ENCODE results near the gene RNF149.
"Not testable (repeated sequence)": the region's sequence is repeated elsewhere in the genome, so short reads cannot be mapped to it uniquely, and the experiment has no call there.

Gene RNF149

DNA sequence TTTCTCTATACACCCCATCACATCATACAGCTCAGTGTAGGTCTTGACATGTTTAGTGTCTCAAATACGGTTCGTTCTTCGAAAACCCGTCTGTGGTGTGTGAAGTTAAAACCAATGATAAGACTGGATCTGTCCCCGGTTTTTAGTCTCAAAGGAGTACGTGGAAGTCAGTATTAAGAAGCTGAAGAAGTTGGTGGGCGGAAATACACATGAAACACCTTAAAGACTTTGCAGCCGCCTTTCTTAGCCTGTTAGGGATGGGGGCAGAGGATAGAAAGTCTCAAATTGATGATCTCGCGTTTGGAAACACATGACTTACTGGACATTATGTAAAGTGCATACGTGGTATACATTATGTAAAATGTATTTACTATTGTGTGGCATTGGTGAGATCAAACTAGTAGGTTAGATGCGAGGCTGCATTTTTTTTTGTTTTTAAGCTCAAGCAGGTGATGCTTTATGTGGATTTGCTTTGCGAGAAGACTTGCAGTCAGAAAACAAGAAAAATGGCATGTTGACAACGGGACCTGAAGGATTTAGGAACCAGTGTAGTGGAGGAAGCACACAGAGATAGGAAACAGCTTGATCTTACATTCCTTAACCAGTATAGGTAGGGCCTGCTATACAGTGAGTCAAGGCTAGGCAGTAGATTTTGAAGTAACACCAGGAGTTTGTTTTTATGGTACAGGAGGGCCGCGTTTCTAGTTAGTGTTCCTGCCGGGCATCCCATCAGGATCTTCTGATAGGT, 54.6 kb downstream of the RNF149 start:
- DNase-seq: no peak

DNA sequence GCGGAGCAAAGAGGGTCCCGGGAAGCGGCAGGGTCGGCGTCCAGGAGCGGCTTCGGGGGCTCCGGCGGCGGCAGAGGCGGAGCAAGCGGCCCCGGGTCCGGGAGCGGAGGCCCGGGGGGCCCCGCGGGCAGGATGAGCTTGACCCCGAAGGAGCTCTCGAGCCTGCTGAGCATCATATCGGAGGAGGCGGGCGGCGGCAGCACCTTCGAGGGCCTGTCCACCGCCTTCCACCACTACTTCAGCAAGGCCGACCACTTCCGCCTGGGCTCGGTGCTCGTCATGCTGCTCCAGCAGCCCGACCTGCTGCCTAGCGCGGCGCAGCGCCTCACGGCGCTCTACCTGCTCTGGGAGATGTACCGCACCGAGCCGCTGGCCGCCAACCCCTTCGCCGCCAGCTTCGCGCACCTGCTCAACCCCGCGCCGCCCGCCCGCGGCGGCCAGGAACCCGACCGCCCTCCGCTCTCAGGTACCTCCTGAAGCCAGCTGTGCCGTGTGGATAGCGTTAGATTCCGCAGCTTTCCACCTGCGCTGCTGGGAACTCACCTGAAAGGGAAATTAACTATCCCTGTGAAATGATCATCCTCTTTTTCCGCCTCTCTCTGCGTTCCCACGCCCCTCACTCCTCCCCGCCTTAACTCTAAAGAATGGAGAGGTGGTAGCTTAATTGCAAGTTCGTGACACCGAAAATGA, 55.3 kb downstream of the RNF149 start:
- DNase-seq: peak; percentile 68

DNA sequence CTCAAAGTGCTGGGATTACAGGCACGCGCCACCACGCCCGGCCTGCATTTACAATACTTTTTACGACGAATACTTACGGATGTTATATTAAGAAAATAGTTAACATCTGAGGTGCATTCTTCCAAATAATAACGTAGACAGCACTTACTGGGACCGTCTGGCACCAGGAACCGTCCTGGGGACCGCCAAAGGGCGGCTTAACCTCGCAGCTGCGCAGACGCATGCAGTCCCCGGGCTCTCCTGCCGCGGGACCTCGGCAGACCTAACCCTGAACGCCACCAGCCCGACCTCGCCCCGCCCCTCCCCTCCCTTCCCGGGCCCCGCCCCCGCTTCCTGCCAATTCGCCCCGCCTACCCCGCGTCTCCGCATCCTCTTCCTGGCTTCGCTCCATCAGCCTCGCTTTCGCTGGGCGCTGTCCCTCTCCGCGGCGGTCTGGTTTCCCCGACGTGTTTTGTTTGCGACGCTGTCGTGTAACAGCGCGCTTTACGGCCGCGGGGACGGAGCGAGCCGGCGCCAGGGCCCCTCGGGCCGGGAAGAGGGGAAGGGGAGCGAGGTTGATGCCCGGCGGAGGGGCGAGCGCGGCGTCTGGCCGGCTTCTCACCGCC, 56.0 kb downstream of the RNF149 start, which contains the start of gene CNOT11:
Gene CNOT11 (plus strand): TSS at position 479 of the 605 bp plus-strand sequence. CDS start 79 bp downstream, at position 558.
- peak; percentile 95 for DNase-seq

DNA sequence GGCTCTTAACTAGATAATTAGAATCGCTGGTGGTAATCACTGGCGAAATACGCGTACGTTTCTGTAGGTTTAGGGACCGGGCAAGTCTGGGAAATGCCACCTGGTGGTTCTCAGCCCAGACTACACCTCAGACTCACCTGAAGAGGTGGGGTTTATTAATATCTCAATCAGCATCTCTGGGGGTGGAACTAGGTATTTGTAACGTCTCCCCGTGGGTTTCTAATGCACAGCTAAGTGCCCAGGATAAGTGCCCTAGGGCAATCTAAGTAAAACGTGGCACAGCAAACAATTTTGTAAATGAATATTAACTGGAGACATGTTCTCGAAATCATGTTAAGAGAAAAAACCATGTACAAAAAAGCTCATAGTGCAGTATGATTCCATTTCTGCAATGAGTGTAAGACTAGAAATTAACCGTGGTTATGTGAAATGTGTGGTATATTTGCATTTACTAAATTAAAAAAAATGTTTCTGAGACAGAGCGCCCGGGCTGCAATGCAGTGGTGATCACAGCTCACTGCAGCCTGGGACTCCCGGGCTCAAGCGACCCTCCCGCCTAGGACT, 56.6 kb downstream of the RNF149 start:
- no peak for DNase-seq

DNA sequence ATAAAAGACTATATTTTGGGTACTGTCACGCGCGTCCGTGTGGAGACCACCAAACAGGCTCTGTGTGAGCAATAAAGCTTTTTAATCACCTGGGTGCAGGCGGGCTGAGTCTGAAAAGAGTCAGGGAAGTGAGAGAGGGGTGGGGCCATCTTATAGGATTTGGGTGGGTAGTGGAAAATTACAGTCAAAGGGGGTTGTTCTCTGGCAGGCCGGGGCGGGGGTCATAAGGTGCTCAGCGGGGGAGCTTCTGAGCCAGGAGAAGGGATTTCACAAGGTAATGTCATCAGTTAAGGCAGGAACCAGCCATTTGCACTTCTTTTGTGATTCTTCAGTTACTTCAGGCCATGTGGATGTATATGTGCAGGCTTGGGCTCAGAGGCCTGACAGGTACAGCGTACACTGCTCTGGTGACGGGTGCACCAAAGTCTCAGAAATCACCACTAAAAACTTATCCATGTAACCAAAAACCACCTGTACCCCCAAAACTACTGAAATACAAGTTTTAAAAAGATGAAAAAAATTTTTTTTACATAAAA, 57.2 kb downstream of the RNF149 start:
- DNase-seq: not testable (repeated sequence)

DNA sequence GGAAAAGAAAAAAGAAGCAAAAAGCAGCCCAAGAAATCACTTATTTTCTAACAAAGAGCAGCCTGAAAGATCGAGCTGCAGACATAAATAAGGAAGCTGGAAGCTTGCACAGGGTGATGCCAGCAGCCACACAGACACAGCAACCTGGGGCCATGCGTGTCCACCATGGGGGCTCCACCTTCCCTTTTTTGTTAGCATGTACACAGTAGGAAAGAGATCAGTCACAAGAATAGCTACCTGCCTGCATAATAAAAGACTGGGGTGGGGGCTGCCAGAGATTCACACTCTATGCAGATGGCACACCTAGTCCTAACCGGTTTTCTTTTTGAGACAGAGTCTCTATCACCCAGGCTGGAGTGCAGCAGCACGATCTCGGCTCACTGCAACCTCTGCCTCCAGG, 58.7 kb downstream of the RNF149 start:
- no peak for DNase-seq

DNA sequence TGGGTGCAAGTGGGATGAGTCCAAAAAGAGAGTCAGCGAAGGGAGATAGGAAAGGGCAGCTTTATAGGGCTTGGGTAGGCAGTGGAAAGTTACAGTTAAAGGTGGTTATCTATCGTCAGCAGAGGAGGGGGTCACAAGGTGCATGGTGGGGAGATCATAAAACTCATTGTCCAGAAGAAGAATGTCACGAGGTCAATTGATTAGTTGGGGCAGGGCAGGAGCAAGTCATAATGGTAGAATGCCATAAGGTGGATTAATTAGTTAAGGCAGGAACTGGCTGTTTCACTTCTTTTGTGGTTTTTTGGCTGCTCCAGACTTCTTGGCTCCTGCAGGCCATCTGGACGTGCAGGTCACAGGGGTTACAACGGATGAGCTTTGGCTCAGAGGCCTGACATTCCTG, 59.7 kb downstream of the RNF149 start:
- DNase-seq: not testable (repeated sequence)

DNA sequence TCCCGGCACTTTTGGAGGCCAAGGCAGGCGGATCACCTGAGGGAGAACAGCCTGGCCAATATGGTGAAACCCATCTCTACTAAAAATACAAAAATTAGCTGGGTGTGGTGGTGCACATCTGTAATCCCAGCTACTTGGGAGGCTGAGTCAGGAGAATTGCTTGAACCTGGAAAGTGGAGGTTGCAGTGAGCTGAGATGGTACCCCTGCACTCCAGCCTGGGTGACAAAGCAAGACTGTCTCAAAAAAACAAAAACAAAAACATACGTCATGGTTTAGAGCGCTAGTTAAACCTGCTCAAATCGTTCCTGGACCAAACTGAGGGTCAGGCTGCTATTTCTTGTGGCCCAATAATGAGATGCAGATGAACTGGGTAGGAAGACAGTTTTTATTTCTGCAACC, 63.0 kb downstream of the RNF149 start:
- DNase-seq: not testable (repeated sequence)

DNA sequence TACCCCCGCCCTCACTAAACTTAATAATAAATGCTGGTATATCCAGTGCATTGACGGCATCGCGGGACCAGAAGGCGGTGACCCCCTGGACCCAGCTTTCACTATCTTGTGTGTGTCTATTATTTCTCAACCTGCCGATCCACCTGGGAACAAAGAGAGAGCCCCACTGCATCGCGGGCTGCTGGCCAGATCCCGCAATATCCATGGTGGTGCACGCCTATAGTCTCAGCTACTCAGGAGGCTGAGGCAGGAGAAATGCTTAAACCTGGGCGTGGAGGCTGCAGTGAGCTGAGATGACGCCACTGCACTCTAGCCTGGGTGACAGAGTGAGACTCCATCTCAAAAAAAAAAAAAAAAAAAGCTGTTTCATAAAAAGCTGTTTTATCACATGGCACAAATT, 63.6 kb downstream of the RNF149 start:
- DNase-seq: not testable (repeated sequence)

DNA sequence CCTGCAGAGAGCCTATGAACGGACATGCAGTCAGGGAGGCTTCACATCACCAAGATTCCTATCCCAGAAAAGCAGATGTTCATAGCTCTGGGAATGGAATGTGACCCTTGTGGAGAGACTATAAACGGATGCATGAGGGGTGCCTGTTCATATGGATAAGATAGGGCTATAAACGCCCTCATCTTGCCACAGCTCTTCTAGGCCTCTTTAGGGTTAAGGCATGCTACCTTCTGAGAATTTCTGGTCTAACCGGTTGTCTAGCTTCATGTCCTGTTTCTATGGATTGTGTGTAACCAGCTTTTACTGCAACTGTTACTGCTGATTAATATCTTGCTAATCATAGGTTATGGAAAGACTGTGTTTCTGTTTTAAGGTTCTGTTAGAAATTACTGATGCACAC, 64.1 kb downstream of the RNF149 start:
- not testable (repeated sequence) for DNase-seq

DNA sequence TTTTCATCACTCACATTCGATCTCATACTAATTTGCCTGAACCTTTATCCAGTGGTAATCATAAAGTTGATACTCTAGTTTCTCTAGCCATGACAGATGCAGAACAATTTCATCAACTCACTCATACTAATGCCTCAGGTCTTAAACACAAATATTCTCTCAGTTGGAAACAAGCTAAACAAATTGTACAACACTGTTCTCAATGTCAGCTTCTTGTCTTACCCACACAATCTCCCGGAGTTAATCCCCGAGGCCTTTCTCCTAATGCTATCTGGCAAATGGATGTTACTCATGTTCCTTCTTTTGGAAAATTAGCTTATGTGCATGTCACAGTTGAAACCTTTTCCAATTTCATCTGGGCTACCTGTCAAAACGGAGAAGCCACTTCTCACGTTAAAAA, 67.3 kb downstream of the RNF149 start:
- DNase-seq: no peak

DNA sequence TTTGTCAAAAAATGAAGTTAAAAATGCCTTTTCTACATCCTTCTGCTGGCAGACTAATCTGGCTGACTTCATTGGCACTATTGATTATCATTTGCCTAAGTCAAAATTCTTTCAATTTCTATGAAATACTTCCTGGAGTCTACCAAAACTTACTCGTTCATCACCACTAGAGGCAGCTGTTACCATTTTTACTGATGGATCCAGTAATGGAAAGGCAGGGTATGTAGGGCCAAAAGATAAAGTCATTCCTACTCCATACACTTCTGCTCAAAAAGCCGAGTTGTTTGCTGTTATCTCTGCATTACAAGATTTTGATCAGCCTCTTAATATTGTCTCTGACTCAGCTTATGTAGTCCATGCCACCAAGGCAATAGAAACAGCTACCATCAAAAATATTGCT, 67.8 kb downstream of the RNF149 start:
- not testable (repeated sequence) for DNase-seq

DNA sequence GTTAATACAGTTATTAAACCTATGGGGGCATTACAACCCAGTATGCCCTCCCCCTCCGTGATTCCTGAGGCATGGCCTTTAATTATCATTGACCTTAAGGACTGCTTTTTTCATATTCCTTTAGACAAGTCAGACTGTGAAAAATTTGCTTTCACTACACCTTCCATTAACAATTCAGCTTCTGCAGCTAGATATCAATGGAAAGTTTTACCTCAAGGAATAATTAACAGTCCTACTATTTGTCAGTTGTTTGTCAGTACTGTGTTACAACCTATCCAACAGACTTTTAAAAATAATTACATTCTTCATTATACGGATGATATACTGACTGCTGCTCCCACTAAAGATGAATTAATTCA, 68.8 kb downstream of the RNF149 start:
- not testable (repeated sequence) for DNase-seq

DNA sequence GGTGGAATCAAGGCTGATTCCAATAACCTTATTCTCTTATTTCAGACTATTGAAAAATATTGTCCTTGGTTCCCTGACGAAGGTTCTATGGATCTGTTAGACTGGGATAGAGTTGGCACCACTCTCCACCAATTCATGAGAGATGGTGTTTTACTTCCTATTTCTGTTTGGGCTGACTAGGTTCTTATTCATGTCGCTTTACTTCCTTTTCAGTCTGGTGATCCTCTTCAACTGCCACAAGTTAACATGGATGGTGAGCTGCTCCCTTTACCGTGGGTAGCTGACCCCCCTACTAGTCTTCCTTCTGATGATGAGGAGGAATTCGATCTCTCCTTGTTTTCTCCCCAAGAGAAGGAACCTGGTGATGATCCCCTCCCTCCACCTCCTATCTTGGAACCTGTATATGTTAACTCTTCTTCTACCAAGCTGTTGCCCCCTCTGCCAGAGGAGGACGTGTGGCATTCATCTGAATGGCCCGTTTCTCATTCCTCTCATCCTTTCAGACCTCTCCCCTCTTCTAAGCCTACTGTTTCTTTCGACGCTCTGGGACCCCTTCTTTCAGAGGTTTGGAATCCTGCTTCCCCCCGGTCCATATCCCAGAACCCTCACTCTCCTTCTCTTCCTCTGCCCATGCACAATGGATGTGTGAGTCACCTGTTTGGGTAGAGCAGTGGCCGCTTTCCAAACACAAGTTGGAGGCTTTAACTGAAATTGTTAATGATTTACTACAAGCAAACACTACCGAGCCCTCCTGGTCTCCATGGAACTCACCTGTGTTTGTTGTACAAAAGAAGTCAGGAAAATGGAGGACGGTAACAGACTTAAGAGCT, 69.4 kb downstream of the RNF149 start:
- DNase-seq: no peak

DNA sequence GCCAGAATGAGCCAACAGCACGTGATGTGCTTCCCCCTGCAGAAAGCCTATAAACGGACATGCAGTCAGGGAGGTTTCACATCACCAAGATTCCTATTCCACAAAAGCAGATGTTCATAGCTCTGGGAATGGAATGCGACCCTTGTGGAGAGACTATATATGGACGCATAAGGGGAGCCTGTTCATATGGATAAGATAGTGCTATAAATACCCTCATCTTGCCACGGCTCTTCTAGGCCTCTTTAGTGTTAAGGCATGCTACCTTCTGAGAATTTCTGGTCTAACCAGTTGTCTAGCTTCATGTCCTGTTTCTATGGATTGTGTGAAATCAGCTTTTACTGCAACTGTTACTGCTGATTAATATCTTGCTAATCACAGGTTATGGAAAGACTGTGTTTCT, 70.6 kb downstream of the RNF149 start:
- not testable (repeated sequence) for DNase-seq

DNA sequence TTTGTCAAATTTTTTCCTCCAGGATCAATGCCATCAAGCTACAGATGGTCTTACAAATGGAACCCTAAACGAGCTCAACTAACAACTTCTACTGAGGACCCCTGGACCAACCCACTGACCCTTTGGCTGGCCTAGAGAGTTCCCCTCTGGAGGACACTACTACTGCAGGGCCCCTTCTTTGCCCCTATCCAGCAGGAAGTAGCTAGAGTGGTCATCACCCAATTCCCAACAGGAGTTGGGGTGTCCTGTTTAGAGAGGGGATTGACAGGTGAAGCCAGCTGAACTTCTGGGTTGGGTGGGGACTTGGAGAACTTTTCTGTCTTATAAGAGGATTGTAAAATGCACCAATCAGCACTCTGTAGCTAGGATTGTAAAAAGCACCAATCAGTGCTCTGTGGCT, 72.5 kb downstream of the RNF149 start:
- not testable (repeated sequence) for DNase-seq

DNA sequence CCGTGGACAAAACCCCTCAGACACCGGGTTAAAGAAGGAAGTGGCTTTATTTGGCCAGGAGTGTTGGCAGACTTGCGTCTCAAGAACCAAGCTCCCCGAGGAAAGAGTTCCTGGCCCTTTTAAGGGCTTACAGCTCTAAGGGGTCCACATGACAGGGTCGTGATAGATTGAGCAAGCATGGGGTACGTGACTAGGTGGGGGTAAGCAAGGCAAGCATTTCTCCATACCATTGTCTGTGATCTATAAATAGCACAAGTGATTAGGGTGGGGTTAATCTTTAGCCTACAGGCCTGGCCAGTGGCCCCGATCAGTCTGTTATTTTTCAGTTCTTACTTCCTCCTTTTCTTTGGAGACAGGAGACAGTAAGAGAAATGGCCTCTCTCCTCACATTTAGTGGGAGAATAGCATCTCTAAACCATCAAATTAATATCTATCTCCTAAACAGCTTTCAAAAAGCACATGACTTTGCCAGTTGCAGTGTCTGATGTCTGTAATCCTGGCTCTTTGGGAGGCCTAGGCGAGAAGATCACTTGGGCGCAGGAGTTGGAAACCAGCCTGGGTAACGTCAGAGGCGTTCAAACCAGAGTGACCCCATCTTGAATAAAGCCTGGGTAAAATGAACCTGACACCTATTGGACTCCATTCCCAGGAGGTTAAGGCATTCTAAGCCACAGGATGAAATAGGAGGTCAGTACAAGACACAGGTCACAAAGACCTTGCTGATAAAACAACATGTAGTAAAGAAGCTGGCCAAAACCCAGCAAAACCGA, 74.1 kb downstream of the RNF149 start:
- no peak for DNase-seq

DNA sequence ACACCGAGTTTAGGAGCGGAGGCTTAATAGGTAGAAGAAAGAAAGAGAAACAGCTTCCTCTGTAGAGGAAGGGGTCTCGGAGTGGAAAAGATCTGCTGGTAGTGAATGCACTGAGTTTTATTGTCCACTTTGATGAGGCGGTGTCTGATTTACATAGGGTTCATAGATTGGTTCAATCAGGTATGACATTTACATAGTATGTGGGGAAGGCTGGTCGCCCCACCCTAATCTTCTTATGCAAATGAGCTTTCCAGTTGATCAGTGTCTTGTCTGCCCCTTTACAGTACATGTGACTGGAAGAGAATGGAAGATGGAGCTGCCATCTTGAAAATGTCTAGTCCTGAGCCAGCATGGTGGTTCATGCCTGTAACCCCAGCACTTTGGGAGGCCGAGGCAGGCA, 75.7 kb downstream of the RNF149 start:
- no peak for DNase-seq

DNA sequence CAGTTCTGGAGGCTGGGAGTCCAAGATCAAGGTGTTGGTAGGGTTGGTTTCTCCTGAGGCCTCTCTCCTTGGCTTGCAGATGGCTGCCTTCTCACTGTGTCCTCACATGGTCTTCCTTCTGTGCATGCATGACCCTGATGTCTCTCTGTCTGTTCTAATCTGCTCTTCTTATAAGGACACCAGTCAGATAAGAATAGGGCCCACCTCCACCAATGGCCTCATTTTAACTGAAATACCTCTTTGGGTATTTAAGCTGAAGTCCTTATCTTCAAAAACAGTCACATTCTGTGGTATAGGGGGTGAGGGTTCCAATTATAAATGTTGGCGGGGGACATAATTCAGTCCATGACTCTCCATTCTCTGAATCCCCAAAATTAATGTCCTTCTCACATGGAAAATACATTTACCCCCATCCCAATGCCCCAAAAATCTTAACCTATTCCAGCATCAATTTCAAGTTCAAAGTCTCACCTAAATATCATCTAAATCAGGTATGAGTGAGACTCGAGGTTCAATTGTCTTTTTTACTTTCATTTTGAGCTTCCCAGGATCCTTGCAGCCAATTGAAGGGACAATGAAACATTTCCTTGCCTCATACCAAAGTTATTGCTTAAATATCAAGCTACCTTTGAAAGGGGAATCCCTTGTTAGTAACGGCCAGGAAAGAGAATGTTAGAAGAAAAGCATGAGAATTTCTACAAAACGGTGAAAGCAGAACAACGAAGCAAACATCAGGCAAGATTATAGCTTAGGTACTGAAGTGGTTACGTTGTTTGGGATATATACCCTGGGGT, 76.4 kb downstream of the RNF149 start:
- DNase-seq: no peak

DNA sequence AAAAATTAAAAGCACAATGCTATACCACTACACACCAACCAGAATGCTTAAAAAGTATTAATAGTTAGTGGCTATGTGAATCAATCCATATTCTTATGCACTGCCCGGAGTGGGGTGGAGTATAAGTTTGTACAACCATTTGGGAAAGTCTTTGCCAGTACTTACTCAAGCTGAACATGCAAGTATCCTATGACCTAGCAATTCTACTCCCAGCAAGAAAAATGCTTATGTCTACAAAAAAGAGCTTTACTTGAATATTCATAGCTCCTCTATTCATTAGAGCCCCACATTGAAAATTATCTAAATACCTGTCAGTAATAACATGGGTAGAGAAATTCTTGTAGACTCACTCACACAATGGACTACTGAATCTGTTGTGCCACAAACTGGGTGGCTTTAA, 77.3 kb downstream of the RNF149 start:
- no peak for DNase-seq

DNA sequence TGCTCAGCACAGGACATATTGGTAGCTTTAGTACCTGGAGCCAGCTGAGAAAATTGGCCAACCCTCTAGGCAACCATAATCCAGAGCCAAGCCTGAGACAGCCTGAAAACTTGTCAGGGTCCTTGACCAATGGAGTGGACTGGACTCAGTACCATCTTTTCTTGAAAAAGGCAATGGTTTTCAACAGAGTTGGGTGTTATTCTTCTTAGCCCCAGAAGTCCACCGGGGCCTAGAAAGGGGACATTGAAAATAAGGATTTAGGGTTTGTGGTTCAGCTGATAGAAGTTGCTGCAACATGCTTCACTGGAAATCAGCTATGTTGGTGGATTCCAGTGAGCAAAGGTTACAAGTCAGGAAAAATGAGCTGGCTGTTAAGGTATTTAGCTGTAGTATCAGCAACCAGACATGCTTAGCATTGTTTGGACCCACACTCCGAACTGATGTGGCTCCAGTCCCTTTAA, 77.9 kb downstream of the RNF149 start:
- no peak for DNase-seq
